ENCODE measurements around the gene KRR1. TPM values are rescaled to one million over a fixed set of nuclear protein-coding genes. Genes with fewer than 3 reads are reported as not detected.
"Not testable (repeated sequence)": the region's sequence is repeated elsewhere in the genome, so short reads cannot be mapped to it uniquely, and the experiment has no call there.

KRR1 gene
- total RNA-seq, 2 experiments from 2014 or later: 72.6 to 75.3 TPM

DNA sequence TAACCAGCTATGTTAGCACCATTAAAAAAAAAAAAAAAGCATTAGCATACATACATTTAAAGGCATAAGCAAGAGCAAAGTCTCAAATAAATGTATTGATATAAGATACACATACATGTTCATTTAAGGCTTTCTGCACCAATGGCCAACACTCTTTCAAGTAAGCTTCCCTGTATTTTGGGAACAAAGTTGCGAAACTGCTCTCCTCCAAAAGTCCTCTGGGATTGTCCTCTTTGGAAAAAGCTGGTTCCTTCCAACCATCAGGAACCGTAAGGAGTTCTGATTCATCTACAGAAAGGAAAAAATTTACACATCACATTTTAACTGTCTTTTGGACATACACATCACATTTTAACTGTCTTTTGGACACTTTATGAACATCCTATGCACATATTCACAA, 3.2 kb downstream of the KRR1 start:
- CTCF ChIA-PET: interaction anchor here (0.6 to 1.6 kb wide), 5 partner anchors 24 to 717 kb away, joined by 3 to 7 read pairs (median 4); partner anchors contain the start of gene GLIPR1
- H3K27me3 Mint-ChIP-seq: no peaks in the 10 kb centered on the region
- H3K36me3 Mint-ChIP-seq (ENCODE audit: low read depth): peaks cover 37% of the 10 kb centered on the region
- no peak overlapping the region for H3K27ac Mint-ChIP-seq
- H3K9me3 Mint-ChIP-seq: peaks cover 2% of the 10 kb centered on the region
- POLR2A ChIA-PET: no interaction called here
- peaks cover 38% of the 10 kb centered on the region for H3K4me1 Mint-ChIP-seq
- H3K4me3 Mint-ChIP-seq: no peak overlapping the region
- DNase-seq: no peak

DNA sequence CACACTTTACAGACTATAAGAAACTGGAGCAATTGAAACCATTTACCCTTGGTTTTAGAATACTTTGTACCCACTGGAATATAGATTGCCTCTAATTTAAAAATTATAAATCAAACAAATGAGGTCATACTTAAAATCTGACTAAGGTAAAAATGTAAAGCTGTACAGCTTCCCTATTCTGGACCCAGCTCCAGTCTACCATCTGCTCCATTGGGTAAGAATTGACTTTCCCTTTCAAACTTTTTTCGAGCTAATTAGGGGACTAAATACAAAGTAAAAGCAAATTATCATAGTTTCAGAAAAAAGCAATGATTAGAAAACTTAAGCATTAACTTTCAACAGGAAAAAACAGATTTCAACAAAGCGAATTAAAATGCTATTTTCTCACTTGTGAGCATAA, 4.3 kb downstream of the KRR1 start:
- H3K36me3 Mint-ChIP-seq (ENCODE audit: low read depth): peaks cover 37% of the 10 kb centered on the region
- ChIA-PET POLR2A (no interaction called here), CTCF (interaction anchor here (1.0 to 1.6 kb wide), 6 partner anchors 10 to 542 kb away, joined by 3 to 7 read pairs (median 4); partner anchors contain the start of gene GLIPR1L2)
- peaks cover 2% of the 10 kb centered on the region for H3K9me3 Mint-ChIP-seq
- no peak overlapping the region for H3K4me3 Mint-ChIP-seq
- no peaks in the 10 kb centered on the region for H3K27me3 Mint-ChIP-seq
- H3K4me1 Mint-ChIP-seq: peaks cover 37% of the 10 kb centered on the region
- H3K27ac Mint-ChIP-seq: no peak overlapping the region
- DNase-seq: no peak

DNA sequence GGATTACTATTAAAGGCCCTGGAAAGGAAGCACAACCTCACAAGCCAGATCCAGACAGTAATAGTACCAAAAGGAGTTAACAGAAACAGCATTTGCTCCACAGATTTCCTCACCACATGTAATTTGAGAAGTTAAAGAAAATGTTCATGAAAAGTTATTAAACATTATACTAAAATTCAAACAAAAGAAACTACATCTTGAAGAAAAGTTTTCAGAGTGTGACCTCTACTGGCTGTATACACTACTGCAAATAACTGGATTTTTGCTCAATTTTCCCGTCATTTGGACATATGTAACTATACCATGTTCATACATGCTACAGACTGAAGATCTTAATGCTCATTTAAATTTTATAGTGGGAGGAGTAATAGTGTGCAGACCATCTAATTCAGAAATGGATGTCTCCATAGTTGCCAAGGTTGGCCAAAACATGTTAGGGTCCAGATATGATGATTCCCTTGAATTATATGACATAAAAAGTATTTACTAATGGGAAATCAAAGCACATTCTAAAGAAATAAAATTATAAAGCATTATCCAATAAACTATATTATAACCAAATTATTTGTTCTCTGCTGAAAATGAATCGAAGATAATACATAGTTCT, 5.6 kb downstream of the KRR1 start:
- no peaks in the 10 kb centered on the region for H3K27me3 Mint-ChIP-seq
- peaks cover 39% of the 10 kb centered on the region for H3K36me3 Mint-ChIP-seq (ENCODE audit: low read depth)
- peaks cover 32% of the 10 kb centered on the region for H3K4me1 Mint-ChIP-seq
- peak overlapping the region; percentile 15 for H3K27ac Mint-ChIP-seq
- DNase-seq: no peak
- H3K9me3 Mint-ChIP-seq: no peaks in the 10 kb centered on the region
- H3K4me3 Mint-ChIP-seq: no peak overlapping the region
- POLR2A ChIA-PET: no interaction called here
- CTCF ChIA-PET: interaction anchor here (1.1 to 1.4 kb wide), 3 partner anchors 21 to 115 kb away, joined by 3 to 10 read pairs (median 3); no protein-coding TSS in a partner anchor

DNA sequence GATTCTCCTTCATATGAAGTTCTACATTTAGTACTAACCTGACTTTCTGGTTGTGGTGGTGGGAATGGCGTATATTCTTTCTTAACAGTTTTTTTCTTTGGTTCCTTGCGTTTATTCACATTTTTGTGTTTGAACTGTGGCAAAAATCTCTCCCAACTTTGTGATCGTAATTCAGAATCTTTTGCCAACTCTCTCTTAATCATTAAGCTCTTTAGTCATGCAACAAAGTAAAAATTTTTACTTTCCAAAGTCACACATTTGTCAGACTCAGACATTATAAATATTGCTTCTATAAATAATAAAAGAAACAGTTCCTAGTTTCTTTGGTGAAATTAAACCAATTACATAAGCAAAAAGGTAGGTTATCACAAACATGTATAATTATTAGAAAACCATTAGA, 7.5 kb downstream of the KRR1 start:
- Mint-ChIP-seq H3K27ac (no peak overlapping the region), H3K4me1 (peaks cover 16% of the 10 kb centered on the region), H3K9me3 (no peaks in the 10 kb centered on the region), H3K4me3 (no peak overlapping the region), H3K36me3 (ENCODE audit: low read depth) (peaks cover 42% of the 10 kb centered on the region), H3K27me3 (no peaks in the 10 kb centered on the region)
- no peak for DNase-seq
- POLR2A ChIA-PET: no interaction called here
- CTCF ChIA-PET: interaction anchor here (0.8 to 1.3 kb wide), 2 partner anchors 19 to 38 kb away, joined by 3 read pairs; no protein-coding TSS in a partner anchor

DNA sequence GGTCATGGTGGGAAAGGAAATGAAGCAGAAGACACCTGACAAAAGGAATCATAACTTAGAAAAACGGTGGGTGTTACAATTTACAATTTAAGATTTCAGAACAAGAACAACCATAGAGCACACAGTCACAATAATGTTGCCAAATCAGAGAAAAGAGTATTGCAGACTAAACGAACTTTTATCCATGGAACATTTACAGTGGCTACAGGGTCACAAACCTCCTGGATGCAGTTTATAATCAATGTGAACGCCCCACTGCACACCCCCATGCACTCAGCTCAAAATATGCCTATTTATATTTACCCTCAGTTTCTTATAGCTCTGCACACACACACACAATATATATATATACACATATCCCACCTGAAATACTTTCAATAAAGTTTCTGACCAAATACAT, 8.0 kb downstream of the KRR1 start:
- Mint-ChIP-seq H3K27me3 (no peaks in the 10 kb centered on the region), H3K4me1 (peaks cover 14% of the 10 kb centered on the region), H3K36me3 (ENCODE audit: low read depth) (peaks cover 45% of the 10 kb centered on the region), H3K9me3 (no peaks in the 10 kb centered on the region), H3K4me3 (no peak overlapping the region), H3K27ac (no peak overlapping the region)
- ChIA-PET CTCF (interaction anchor here (0.8 to 1.3 kb wide), 2 partner anchors 18 to 37 kb away, joined by 3 read pairs; no protein-coding TSS in a partner anchor), POLR2A (no interaction called here)
- DNase-seq: no peak

DNA sequence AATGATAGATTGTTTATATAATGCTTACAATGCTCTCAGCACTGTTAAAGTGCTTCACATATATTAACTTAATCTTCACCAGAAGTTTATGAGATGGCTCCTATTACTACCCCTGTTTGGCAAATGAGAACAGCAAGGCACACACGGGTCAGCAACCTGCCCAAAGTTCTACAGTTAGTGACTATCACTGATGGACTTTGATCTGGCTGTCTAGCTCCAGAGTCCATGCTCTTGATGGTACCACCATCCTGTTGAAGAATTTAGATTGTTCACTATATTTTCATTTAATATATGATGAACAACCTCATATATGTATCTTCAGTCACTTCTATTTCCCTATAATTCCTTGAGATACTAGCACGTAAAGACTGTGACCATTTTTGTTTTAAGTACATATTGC, 20.2 kb downstream of the KRR1 start:
- Mint-ChIP-seq H3K4me3 (no peak overlapping the region), H3K27ac (no peak overlapping the region), H3K4me1 (peaks cover 17% of the 10 kb centered on the region), H3K27me3 (no peaks in the 10 kb centered on the region), H3K36me3 (ENCODE audit: low read depth) (peaks cover 17% of the 10 kb centered on the region), H3K9me3 (no peaks in the 10 kb centered on the region)
- ChIA-PET CTCF (no interaction called here), POLR2A (no interaction called here)
- no peak for DNase-seq

DNA sequence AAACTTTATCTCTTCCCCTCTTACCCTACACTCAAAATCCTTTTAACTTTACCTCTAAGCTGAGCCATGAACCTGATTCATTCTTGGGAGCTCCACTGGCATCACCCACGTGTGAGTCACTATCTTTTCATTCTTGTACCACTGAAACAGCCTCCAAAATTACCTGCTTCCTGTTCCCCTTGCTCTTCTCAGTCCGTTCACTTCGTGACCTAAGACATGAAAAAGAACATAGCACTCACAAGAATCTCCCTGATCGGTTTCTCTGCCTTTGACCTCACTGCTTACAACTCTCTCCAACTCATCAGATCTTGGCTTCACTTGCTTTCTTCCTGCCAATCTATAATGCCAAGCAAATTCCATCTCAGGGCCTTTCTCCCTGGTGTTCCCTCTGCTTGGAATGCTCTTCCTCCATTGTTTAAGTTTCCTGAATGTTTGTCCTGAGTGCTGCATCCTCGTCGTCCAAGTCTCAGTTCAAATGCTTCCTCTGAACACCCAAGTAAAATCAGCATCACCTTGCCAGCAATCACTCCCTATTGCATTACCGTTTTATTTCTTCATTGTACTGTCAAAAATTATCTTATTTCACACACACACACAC, 21.7 kb downstream of the KRR1 start:
- ChIA-PET CTCF (no interaction called here), POLR2A (interaction anchor here (0.5 to 0.6 kb wide), 2 partner anchors 65 to 113 kb away, joined by 3 read pairs; no protein-coding TSS in a partner anchor)
- peak overlapping the region; percentile 46 for H3K27ac Mint-ChIP-seq
- no peak for DNase-seq
- no peak overlapping the region for H3K4me3 Mint-ChIP-seq
- H3K36me3 Mint-ChIP-seq (ENCODE audit: low read depth): peaks cover 19% of the 10 kb centered on the region
- H3K27me3 Mint-ChIP-seq: no peaks in the 10 kb centered on the region
- no peaks in the 10 kb centered on the region for H3K9me3 Mint-ChIP-seq
- peaks cover 22% of the 10 kb centered on the region for H3K4me1 Mint-ChIP-seq

DNA sequence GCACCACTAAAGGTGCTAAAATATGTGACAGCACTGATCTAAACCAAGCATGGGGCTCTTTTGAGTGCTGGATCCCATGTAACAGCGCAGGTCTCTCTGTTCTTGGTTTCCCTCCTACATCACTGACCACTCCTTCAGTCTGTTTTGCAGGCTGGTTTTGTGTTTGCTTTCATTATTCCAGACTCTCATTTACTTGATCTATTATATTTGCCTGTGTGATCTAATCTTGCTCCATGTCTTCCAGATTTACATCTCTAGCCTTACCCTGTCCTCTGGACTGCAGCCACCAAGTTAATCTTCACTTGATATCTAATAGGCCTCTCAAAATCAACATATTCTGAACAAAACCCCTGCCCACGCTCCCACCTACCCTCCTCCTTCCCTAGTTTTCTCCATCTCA, 22.2 kb downstream of the KRR1 start:
- ChIA-PET POLR2A (interaction anchor here (0.6 kb wide), 1 partner anchor 113 kb away, joined by 3 read pairs; no protein-coding TSS in a partner anchor), CTCF (no interaction called here)
- no peak overlapping the region for H3K4me3 Mint-ChIP-seq
- no peak for DNase-seq
- no peaks in the 10 kb centered on the region for H3K9me3 Mint-ChIP-seq
- peaks cover 21% of the 10 kb centered on the region for H3K36me3 Mint-ChIP-seq (ENCODE audit: low read depth)
- peak overlapping the region; percentile 46 for H3K27ac Mint-ChIP-seq
- H3K27me3 Mint-ChIP-seq: no peaks in the 10 kb centered on the region
- peaks cover 27% of the 10 kb centered on the region for H3K4me1 Mint-ChIP-seq

DNA sequence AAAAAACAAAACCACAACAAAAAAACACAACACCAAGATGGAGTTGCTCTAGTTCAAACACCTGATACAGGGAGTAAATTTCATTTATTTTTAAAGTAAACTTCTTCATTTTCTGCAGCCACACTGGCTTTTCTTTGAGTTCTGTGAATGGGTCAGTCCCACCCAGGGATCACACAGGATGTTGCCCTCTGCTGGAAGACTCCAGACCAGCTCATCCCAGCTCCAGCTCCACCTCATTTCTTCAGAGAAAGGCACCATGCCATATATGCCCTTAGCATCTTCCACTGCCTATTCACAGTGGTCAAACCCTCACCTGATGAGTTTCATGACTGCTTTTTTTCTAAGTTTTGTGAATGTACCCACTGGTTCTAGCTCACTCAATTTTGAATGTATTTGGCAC, 22.9 kb downstream of the KRR1 start:
- CTCF ChIA-PET: interaction anchor here (1.4 kb wide), 1 partner anchor 97 kb away, joined by 3 read pairs; the partner anchor contains the start of gene GLIPR1L2
- Mint-ChIP-seq H3K36me3 (ENCODE audit: low read depth) (peaks cover 20% of the 10 kb centered on the region), H3K27ac (no peak overlapping the region), H3K4me3 (no peak overlapping the region), H3K27me3 (no peaks in the 10 kb centered on the region), H3K4me1 (peaks cover 32% of the 10 kb centered on the region), H3K9me3 (no peaks in the 10 kb centered on the region)
- no peak for DNase-seq
- POLR2A ChIA-PET: no interaction called here

DNA sequence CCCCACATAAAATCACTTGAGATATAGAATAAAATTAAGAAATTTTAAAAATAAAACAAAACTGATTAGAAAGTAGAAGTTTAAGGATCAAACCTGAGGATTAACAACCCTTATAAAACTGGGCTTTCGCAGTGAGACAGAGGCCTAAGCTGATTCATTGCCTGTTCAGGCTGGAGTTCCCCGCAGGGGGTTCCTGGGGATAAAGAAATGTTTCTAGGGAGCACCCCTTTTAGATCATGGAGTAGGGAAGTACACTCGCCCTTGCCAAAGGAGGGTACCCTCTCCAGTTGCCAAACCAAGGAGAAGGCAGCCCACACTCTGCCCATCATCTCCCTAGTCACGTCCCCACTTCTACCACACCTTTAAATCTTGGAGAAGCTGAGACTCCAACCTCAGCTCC, 24.1 kb downstream of the KRR1 start:
- Mint-ChIP-seq H3K4me3 (no peak overlapping the region), H3K9me3 (no peaks in the 10 kb centered on the region), H3K36me3 (ENCODE audit: low read depth) (peaks cover 29% of the 10 kb centered on the region), H3K27me3 (no peaks in the 10 kb centered on the region), H3K27ac (no peak overlapping the region), H3K4me1 (peaks cover 40% of the 10 kb centered on the region)
- ChIA-PET POLR2A (no interaction called here), CTCF (interaction anchor here (1.4 kb wide), 1 partner anchor 96 kb away, joined by 3 read pairs; the partner anchor contains the start of gene GLIPR1L2)
- no peak for DNase-seq

DNA sequence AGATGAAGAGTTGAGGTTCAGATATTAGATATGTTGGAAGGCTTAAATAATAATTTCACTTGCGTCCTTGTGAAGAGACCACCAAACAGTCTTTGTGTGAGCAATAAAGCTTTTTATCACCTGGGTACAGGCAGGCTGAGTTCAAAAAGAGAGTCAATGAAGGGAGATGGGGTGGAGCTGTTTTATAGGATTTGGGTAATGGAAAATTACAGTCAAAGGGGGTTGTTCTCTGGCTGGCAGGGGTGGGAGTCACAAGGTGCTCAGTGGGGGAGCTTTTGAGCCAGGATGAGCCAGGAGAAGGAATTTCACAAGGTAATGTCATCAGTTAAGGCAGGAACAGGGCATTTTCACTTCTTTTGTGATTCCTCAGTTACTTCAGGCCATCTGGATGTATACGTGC, 27.0 kb downstream of the KRR1 start:
- not testable (repeated sequence) for H3K27me3 Mint-ChIP-seq, H3K27ac Mint-ChIP-seq, DNase-seq, H3K4me3 Mint-ChIP-seq, H3K9me3 Mint-ChIP-seq
- CTCF ChIA-PET: interaction anchor here (0.6 to 4.4 kb wide), 14 partner anchors 11 to 1279 kb away, joined by 3 to 18 read pairs (median 6); partner anchors contain the start of genes GLIPR1L1, GLIPR1L2 and KRR1
- Mint-ChIP-seq H3K4me1 (peaks cover 55% of the 10 kb centered on the region), H3K36me3 (ENCODE audit: low read depth) (peaks cover 26% of the 10 kb centered on the region)
- POLR2A ChIA-PET: interaction anchor here (1.0 kb wide), 1 partner anchor 13 kb away, joined by 3 read pairs; no protein-coding TSS in a partner anchor

DNA sequence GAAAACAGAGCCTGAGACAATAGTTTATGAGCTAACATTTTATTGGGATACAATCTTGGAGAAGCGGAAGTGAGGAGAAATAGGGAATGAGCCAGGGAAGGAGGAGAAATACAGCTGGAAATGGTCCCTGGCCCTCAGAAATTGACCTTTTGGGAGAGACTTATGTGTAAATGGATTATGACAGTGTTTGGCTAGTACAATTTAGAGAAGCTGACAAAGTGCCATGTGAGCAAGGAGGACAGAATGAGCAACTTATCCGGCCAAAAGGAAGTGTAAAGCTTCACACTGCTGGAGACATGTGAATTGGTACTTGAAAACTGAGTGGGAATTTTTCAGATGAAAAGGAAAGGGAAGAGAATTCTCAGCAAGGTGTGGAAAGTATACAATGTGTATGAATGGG, 28.0 kb downstream of the KRR1 start:
- peaks cover 23% of the 10 kb centered on the region for H3K36me3 Mint-ChIP-seq (ENCODE audit: low read depth)
- H3K27me3 Mint-ChIP-seq: no peaks in the 10 kb centered on the region
- peak overlapping the region; percentile 97 for H3K27ac Mint-ChIP-seq
- peaks cover 58% of the 10 kb centered on the region for H3K4me1 Mint-ChIP-seq
- ChIA-PET POLR2A (no interaction called here), CTCF (interaction anchor here (0.9 to 4.4 kb wide), 8 partner anchors 12 to 604 kb away, joined by 3 to 18 read pairs (median 6); partner anchors contain the start of gene GLIPR1L2)
- no peaks in the 10 kb centered on the region for H3K9me3 Mint-ChIP-seq
- DNase-seq: no peak
- H3K4me3 Mint-ChIP-seq: no peak overlapping the region

DNA sequence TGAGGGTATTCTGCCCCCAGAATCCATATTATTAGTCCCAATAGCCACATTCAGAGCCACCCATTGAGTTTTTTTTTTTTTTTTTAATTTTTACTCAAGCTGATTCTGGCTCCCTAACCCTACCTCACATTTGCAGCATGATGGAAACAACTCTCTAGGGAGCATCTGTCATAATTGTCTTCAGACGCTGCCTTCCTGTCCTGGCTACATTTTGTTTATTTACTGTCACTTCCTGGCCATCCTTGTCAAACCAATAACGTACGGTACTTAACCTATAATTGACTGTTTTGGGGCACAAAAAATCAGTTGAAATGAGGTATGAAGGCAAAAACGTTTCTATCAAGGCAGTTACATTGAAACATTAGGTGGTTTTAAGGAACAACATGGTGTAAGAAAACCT, 28.8 kb downstream of the KRR1 start:
- H3K36me3 Mint-ChIP-seq (ENCODE audit: low read depth): peaks cover 23% of the 10 kb centered on the region
- peak overlapping the region; percentile 91 for H3K4me3 Mint-ChIP-seq
- no peak for DNase-seq
- H3K4me1 Mint-ChIP-seq: peaks cover 66% of the 10 kb centered on the region
- H3K27ac Mint-ChIP-seq: peak overlapping the region; percentile 97
- ChIA-PET CTCF (interaction anchor here (0.9 to 4.4 kb wide), 3 partner anchors 27 to 237 kb away, joined by 3 to 18 read pairs (median 3); partner anchors contain the start of gene GLIPR1L2), POLR2A (no interaction called here)
- H3K9me3 Mint-ChIP-seq: no peaks in the 10 kb centered on the region
- H3K27me3 Mint-ChIP-seq: no peaks in the 10 kb centered on the region
